Measurements from ENCODE around the gene KCNAB2.
"Not testable (repeated sequence)": the region's sequence is repeated elsewhere in the genome, so short reads cannot be mapped to it uniquely, and the experiment has no call there.

The KCNAB2 gene

GRCh38 chr1:6011161-6011945 is 34.3 kb upstream of the KCNAB2 start:
- no peak for DNase-seq

GRCh38 chr1:6011946-6012258 is 33.8 kb upstream of the KCNAB2 start:
- no peak for DNase-seq

DNA sequence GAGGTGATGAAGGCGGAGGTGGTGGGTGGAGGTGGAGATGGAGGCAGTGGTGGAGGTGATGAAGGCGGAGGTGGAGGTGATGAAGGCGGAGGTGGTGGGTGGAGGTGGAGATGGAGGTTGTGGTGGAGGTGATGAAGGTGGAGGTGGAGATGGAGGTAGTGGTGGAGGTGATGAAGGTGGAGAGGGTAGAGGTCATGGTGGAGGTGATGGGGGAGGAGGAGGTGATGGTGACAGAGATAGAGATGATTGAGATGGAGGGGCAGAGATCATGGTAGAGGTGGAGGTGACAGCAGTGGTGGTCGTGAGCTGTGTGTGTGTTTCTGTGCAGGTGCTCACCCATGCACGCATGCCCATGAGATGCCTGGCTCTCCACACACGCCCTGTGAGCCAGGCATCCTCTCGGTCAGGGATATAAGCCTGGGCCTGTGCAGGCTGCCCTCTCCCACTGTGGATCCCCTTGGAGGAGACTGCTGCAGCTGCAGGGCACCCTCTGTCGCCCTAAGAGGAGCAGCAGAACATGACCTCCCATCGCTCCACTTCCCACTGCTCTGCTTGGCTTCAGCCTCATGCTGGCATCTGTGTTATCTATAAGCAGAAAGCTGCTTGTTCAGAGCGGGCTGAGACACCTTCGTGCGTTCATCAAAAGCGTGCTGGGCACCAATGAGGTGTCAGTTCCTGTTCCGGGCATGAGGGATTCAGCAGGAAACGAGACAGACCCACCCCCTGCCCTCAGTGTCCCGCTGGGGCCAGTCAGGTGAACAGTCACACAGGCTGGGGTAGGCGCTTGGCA is 33.0 kb upstream of the KCNAB2 start:
- DNase-seq: no peak

GRCh38 chr1:6013491-6013890 is 32.2 kb upstream of the KCNAB2 start:
- no peak for DNase-seq

- no peak for DNase-seq
Measured at GRCh38 chr1:6014130-6014999, 31.3 kb upstream of the KCNAB2 start.

DNA sequence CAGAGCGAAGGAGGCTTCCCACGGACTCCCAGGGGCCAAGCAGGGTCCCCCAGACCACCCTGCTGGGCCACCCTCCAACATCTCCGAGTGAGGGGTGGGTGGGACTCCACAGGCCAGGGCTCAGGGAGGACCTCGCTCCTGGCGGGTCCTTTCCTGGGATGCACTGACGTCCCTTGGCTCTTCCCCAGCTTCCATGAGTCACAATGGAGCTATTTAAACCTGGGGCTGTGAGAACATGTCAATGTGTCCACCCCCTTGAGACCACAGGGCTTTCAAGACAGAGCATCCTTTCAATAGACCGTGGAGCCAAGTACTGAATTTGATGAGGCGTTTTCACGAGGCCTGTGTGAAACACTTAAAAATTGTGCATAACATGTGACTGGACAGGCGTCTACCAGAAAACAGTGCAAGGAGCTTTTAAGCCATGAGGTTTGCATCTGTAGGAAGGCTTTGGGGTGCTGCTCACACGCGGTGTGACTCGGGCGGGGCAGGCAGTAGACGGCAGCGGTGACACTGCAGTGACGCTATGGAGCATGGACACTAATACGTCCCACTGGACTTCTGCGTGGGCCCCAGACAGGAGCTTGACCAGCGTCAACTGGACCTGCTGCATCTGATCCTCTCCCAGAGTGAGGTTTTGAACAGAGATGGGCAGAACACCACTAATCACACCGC is 29.4 kb upstream of the KCNAB2 start:
- DNase-seq: no peak

DNA sequence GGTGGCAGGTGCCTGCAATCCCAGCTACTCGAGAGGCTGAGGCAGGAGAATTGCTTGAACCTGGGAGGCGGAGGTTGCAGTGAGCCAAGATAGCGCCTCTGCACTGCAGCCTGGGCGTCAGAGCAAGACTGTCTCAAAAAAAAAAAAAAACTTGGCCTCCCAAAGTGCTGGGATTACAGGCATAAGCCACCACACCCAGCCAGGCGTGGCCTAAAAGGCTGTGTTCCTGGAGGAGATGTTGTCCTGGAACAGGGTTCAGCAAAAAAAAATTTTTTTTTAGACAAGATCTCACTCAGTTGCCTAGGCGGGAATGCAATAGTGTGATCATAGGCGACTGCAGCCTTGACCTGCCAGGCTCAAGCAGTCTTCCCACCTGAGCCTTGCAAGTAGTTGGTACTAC is 28.0 kb upstream of the KCNAB2 start:
- DNase-seq: not testable (repeated sequence)

DNA sequence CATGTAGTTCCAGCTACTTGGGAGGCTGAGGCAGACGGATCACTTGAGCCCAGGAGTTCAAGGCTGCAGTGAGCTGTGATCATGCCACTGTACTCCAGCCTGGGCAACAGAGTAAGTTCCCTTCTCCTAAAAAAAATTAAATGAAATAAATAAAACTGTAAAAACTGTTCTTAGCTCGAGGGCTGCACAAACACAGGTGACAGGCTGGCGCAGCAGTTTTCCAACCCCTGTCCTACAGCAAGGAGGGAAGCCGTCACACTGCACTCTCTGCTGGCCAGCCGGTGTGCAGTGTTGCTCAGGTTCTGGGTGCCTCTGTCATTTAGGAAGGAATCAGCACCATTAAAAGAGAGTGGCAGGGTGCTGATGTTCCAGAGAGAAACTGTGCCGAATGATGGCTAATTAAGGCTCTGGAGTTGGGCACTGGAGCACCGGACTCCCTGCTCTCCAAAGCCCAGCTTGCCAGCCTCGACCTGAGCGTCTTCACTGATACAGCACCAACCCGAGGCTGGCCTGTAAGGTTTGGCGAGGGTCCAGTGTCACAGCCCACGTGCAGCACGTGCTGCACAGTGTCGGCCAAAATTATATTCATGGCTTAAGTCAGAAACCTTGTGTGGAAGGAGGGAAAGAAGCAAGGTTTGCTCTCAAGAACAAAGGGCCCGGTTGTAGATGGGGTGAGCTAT is 26.4 kb upstream of the KCNAB2 start:
- DNase-seq: no peak

DNA sequence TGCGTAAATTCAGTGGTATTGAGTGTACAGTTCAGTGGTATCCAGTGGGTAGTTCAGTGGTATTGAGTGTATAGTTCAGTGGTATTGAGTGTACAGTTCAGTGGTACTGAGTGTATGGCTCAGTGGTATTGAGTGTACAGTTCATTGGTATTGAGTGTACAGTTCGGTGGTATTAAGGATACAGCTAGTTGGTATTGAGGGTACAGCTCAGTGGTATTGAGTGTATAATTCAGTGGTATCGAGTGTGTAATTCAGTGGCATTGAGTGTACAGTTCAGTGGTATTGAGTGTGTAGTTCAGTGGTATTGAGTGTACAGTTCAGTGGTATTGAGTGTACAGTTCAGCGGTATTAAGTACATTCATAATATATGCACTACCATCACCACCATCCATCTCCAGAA is 23.5 kb upstream of the KCNAB2 start:
- DNase-seq: no peak

DNA sequence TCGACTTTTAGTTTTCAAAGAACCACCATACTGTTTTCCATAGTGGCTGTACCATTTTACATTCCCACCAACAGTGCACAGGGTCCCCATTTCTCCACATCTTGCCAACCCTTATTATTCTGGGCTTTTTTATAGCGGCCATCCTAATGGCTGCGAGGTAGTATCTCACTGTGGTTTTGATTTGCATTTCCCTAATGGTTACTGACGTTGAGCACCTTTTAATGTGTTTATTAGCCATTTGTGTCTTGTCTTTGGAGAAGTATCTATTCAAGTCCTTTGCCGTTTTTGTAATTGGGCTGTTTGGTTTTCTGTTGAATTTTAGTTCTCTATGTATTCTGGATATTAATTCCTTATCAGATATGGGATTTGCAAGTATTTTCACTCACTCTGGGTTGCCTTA is 22.3 kb upstream of the KCNAB2 start:
- DNase-seq: no peak

DNA sequence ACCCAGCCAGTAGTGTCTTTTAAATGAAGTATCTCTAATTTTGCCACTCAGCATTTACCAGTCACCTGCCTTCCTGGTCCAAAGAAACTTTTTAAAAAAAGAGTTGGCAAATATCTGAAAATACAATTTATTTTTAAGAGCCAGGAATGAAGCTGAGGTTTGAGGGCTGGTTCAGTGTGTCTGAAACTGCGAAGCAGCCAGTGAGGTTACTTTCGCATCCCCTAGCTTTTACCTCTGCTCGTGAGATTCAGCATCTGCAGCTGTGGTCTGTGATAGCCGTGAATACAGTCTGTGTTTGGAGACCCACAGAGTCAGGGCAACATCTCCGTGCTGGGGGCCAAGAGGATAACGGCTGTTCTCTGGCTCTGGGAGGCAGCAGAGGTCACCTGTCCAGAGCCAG is 21.3 kb upstream of the KCNAB2 start:
- DNase-seq: no peak

DNA sequence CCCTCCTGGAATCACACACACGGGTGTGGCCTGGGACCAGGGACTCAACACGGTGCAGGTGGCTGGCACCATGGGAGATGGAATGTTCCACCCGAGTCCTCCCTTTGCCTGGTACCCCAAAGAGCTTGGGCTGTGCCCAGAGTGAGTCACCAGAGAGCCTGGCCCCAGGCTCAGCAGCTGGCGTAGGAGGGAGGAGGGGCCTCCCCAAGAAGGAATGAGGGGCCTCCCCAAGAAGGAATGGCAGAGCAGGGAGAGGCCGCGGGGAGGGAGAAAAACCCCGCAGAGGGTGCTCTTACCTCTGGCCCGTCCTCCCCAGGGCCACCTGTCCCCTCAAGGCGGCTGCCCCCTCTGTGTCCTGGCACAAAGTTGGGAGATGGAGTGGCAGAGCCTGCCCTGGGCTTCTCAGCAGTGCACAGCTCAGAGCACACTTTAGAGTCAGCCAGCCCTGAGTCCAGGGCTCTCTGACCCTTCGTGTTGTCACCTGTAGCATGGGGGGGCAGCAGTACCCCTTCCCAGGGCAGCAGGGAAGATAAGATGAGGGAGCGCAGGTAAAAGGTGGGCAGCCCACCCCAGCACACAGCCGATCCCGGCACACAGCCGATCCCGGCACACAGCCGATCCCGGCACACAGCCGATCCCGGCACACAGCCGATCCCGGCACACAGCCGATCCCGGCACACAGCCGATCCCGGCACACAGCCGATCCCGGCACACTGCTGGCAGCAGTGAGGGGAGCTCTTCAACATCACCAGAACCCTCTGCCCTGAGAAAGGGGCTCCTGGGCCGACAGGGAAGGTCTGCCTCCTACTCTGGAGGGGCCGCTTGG is 20.2 kb upstream of the KCNAB2 start:
- no peak for DNase-seq

- DNase-seq: peak; percentile 97
Measured at GRCh38 chr1:6026095-6026809, 19.4 kb upstream of the KCNAB2 start.

DNA sequence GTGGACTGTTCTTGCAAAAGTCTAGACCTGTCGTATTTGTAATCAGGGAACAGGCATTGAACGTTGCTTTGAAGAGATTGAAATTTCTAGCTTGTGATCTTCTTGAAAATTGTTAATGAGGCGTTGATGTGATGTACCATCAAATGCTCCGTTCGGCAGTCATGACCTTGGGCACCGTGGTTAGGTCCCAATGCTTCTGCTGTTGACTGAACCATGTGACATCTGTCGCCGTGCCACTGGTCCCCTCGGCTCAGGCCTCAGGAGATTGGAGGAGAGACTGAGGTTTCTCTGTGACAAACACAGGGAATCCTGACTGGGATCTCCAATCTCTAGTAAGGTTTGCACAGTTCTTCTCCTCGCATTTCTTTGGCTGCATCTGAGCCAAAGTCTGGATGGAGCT is 18.1 kb upstream of the KCNAB2 start:
- DNase-seq: peak; percentile 57

GRCh38 chr1:6028042-6028850 is 17.4 kb upstream of the KCNAB2 start:
- peak; percentile 84 for DNase-seq

- DNase-seq: no peak
Measured at GRCh38 chr1:6029351-6029750, 16.3 kb upstream of the KCNAB2 start.

DNA sequence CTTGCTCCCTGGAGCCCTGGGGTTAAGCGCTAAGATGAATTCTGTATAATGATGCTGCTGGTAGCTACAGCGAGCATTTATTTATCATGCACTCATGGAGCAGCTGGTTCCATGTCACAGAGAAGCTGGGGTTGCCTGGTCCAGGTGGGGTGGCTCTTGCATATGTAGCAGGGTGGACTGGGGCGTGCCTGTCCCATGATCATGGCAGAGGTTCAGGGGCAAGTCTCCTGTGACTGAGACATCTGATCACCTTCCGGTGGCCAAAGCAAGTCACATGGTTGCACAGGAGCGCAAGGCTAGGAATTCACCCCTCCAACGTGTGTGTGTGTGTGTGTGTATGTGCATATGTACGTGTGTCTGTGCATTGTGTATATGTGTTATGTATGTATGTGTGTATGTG is 15.6 kb upstream of the KCNAB2 start:
- DNase-seq: no peak

DNA sequence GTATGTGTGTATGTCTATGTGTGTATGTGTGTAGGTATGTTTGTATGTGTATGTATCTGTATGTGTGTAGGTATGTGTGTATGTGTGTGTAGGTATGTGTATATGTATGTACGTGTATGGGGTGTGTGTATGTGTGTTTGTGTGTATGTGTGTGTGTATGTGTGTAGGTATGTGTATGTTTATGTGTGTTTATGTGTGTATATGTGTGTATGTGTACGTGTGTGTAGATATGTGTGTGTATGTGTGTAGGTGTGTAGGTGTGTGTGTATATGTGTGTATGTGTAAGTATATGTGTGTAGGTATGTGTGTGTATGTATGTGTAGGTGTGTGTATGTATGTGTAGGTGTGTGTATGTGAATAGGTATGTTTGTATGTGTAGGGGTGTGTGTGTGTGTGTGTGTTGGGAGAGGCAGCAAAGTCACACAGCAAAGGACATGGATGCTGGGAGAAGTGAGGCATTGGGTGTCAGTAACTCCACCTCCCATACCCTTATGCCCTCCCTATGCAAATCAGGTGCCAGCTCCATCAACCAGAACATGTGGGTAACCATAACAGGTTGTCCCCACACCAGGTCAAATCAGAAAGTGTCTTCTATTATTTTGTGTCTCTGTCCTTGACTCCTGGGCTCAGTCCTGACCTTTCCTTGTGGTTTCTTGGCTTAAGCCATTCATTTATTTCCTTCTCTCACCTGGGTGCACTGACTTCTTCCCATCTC is 15.0 kb upstream of the KCNAB2 start:
- DNase-seq: no peak

DNA sequence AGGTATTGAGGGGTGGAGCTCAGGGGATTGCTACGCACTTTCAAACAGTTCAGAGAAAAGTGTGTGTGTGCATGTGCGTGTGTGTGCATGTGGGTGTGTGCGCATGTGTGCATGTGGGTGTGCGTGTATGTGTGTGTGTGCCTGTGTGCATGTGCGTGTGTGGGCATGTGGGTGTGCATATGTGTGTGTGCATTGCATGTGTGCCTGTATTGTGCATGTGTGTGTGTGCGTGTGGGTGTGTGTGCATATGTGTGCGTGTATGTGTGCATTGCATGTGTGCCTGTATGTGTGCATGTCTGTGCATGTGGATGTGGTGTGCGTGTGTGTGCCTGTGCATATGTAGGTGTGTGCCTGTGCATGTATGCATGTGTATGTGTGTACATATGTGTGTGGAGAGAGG is 12.6 kb upstream of the KCNAB2 start:
- no peak for DNase-seq
